Measurements from ENCODE around the gene PARD6B.
"Not testable (repeated sequence)": the region's sequence is repeated elsewhere in the genome, so short reads cannot be mapped to it uniquely, and the experiment has no call there.

The PARD6B gene

GRCh38 chr20:50694379-50695134, 36.8 kb upstream of the PARD6B start:
- in situ Hi-C loops (cut with MboI; ENCODE audit: low pct_unique_long_range_greater_than_20kb, low sequenced_read_pairs, unreplicated experiment), result no loop called here
- TF ChIP-seq CTCF (IDR thresholded peaks at IDR 0.05; ENCODE audit: extremely low read depth, insufficient read depth, missing control alignments), result no peak
- no peak for DNase-seq (ENCODE audit: low spot score)

DNA sequence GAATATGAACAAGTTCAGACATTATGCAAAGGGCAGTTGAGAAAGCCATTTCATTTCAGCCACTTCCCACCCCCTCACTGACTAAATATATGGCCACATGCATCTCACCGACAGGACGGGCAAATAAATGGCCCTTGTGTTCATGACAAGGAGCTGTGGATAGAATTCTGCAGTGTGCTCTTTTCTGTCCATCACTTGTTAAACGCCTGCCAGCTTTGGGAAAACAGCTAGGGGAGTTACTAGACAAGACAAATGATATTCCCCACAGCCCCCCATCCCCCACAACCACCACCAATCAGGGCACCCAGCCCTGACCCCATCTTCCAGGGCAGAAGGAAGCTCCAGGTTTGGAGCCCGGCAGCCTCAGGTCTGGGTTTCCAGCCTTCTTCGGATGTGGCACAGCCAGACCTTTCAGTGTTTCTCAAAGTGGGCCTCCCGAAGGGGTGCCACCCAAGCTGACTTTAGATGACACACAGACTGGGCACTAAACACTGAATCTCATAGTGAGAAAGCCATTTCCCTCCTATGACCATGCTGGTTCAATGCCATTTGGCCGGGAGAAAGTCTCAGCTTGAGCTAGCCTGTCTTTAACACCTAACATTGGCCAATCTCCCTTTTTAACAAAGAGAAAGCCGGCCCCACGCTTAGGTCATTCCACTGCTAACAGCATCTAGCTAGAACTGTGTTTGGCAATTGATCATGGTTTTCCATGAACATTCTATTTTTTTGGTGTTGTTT, 36.1 kb upstream of the PARD6B start:
- in situ Hi-C loops (cut with MboI; ENCODE audit: low pct_unique_long_range_greater_than_20kb, low sequenced_read_pairs, unreplicated experiment), result no loop called here
- DNase-seq (ENCODE audit: low spot score), result no peak
- TF ChIP-seq CTCF (IDR thresholded peaks at IDR 0.05; ENCODE audit: extremely low read depth, insufficient read depth, missing control alignments), result no peak

- in situ Hi-C loops (cut with MboI; ENCODE audit: low pct_unique_long_range_greater_than_20kb, low sequenced_read_pairs, unreplicated experiment); DNase-seq (ENCODE audit: low spot score): not testable (repeated sequence)
Observed at GRCh38 chr20:50698255-50698654, 33.1 kb upstream of the PARD6B start.

DNA sequence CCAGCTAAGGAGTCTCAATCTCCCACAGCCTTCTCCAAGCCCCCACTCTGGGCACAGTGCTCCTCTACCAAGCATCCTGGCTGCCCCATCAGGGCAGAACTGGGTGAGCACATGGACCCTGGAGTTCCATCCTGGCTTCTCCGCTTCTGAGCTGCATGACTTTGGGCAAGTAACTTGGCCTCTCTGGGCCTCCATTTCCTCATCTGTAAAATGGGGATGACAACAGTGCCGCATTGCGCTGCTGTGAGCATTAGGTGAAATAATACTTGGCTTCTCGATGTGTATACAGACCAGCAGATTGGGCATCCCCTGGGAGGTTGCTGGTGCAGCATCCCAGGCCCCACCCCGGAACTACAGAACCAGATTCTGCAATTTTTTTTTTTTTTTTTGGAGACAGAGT, 31.7 kb upstream of the PARD6B start:
- in situ Hi-C loops (cut with MboI; ENCODE audit: low pct_unique_long_range_greater_than_20kb, low sequenced_read_pairs, unreplicated experiment), result no loop called here
- no peak for TF ChIP-seq CTCF (IDR thresholded peaks at IDR 0.05; ENCODE audit: extremely low read depth, insufficient read depth, missing control alignments)
- DNase-seq (ENCODE audit: low spot score), result no peak

DNA sequence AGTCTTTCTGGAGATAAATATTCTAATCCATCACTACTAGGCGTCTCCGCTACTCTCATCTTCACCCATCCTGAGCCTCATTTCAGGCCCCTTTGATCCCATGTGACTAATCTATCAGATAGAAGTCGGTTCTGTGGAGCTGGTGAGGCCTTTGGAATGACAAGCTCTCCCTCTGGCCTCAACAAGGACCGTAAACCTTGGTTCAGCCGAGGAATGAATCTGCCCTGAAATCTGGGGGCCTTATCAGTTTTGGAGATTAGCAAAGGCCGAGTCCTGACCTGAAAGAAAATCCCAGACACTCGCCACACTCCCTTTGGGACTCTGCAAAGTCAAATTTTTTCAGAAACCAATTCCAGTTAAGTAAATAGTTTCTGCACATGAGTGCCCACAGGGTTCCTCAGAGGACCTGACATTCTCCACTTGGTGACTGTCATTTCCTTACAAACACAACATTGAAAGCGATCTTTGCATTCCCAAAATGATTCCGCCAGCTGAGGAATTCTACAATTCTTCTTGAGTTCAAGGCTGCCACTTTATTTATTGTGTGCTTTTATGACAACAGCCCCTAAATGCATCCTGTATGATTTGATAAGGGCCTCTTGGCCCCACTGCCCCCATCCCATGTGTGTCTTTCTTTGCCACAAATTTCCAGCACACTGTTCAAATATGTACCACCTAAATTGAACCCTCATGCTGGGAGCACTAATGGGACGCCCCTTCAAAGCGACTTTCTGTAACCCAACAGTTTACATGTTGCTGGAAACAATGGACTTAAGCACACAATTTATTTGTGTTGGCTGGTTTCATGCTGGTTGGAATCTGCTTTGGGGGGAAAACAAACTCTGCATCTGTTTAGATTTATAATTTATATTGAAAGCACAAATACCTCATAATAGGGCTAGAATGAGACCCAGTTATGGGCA, 30.1 kb upstream of the PARD6B start:
- no peak for TF ChIP-seq CTCF (IDR thresholded peaks at IDR 0.05; ENCODE audit: extremely low read depth, insufficient read depth, missing control alignments)
- in situ Hi-C loops (cut with MboI; ENCODE audit: low pct_unique_long_range_greater_than_20kb, low sequenced_read_pairs, unreplicated experiment), result no loop called here
- DNase-seq (ENCODE audit: low spot score), result no peak

DNA sequence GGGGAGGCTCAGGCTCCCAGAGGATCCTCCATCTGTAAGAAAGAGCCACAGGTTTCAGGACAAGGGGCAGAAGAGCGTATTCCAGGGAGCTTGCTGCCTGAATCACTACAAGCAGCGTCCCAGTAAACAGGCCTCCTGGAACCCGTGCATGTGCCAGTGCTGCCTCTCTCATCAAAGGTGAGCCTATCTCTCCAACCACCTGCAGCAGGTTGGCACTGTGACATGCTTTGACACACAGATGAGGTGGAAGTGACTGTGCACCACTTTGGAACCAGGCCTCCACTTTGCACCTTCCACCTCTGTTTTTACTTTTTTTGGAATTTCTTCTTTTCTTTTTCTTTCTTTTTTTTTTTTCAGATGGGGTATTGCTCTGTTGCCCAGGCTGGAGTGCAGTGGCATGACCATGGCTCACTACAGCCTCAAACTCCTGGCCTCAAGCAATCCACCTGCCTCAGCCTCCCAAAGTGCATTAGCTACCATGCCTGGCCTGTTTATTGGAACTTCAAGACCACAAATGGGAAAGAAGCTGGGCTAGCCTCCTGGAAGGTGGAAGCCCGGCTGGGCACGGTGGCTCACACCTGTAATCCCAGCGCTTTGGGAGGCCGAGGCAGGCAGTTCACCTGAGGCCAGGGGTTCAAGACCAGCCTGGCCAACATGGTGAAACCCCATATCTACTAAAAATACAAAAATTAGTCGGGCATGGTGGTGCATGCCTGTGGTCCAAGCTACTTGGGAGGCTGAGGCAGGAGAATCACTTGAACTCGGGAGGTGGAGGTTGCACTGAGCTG, 27.5 kb upstream of the PARD6B start:
- DNase-seq (ENCODE audit: low spot score); in situ Hi-C loops (cut with MboI; ENCODE audit: low pct_unique_long_range_greater_than_20kb, low sequenced_read_pairs, unreplicated experiment): not testable (repeated sequence)

GRCh38 chr20:50704514-50704913, 26.9 kb upstream of the PARD6B start:
- DNase-seq (ENCODE audit: low spot score), result no peak
- in situ Hi-C loops (cut with MboI; ENCODE audit: low pct_unique_long_range_greater_than_20kb, low sequenced_read_pairs, unreplicated experiment), result no loop called here
- no peak for TF ChIP-seq CTCF (IDR thresholded peaks at IDR 0.05; ENCODE audit: extremely low read depth, insufficient read depth, missing control alignments)

Measured in GM13977 (cell line).